NCI-H82 treated with DMSO at 0.1 percent for 48 hours (cell line): ENCODE measurements around the gene DBF4.
"Not testable (repeated sequence)": the region's sequence is repeated elsewhere in the genome, so short reads cannot be mapped to it uniquely, and the experiment has no call there.

Source experiments
- DNase-seq: peaks from one replicate; lab custom pipeline; 2025; ENCODE audit not compliant: unreplicated experiment; lab: John Stamatoyannopoulos, UW

The DBF4 gene

DNA sequence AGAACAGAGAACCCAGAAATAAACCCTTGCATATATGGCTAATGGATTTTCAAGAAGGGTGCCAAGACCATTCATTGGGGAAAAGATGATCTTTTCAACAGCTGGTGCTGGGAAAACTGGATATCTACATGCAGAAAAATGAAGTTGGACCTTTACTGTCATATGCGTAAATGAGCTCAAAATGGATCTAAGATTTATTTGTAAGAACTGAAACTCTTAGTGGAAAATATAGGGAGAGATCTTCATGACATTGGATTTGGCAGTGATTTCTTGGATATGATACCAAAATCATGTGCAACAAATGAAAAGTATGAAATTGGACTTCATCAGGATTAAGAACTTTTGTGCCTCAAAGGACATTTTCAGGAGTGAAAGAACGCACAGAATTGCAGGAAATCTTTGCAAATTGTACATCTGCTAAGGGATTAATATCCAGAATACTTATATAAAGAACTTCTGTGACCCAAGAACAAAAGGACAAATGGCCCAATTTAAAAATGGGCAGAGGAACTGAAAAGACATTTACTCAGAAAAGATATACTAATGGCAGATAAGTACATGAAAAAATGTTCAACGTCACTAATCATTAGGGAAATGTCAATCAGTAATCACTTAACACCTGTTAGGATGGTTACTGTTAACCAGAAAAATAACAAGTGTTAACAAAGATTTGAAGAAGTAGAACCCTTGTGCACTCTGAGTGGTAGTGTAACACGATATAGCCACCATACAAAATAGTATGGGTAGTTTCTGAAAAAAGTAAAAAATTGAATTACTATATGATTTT lies 6.1 kb downstream of the DBF4 start:
- DNase-seq, result no peak

DNA sequence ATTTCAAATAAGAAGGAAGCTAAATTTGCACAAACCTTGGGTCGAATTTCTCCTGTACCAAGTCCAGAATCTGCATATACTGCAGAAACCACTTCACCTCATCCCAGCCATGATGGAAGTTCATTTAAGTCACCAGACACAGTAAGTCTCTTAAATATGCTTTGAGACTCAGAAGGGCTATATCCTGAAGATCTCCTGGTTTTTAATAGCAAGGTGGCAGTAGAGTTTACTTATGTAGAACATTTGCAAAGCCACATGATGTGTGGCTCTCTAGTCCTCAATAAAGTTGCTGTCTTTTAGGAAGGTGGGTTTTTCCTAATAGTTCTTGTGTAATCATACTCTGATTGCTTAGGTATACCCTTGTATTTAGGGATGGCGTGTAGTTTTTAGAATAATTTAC lies 8.7 kb downstream of the DBF4 start:
- no peak for DNase-seq

DNA sequence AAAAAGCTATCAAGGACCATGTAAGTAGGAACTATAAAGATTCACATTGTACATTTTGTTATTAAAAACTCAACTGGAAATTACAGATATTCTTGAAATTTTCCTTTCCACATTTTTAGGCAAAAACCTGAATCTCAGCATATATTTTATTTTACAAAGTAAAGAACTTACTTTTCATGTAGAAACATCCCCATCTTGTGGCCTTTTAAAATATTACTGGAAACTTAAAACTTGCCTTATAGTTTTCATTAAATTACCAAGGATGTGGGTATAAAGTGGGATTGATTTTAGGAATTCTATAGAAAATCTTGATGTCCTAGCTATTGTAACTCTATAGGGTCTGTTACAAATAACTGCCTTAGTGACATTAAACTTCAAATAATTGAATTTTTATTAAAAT lies 10.6 kb downstream of the DBF4 start:
- no peak for DNase-seq

DNA sequence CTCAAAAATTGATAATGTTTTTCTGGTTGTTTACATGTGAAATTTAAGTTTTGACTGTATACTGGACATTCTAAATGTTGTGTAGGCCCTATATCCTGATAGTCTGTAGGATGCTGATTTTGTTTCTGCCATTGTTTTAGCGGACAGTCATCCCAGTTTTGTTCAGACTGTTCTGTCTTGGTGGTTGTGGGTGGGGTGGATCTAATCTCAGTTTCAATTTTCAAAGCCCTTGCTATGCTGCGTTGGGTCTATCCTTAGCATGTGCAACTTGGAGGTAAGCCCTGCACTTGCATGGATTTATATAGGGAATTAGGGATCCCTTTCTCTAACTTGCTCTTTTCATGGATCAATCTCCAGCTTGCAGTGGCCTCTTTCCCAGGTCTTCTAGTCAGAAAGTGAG lies 19.1 kb downstream of the DBF4 start:
- no peak for DNase-seq

DNA sequence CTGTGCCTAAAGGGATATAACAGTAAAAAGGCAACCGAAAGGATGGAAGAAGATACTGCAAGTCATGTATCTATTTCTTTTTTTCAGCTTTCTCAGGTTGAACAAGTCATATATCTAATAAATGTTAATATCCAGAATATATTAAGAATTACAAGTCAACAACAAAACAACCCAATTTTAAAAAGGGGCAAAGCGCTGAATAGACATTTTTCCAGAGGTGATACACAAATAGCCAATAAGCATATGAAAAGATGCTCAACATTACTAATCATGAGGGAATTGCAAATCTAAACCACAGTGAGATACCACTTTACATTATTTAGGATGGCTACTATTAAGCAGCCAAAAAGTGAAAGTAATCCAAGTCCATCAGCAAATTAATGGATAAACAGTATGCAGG lies 23.0 kb downstream of the DBF4 start:
- DNase-seq, result no peak

DNA sequence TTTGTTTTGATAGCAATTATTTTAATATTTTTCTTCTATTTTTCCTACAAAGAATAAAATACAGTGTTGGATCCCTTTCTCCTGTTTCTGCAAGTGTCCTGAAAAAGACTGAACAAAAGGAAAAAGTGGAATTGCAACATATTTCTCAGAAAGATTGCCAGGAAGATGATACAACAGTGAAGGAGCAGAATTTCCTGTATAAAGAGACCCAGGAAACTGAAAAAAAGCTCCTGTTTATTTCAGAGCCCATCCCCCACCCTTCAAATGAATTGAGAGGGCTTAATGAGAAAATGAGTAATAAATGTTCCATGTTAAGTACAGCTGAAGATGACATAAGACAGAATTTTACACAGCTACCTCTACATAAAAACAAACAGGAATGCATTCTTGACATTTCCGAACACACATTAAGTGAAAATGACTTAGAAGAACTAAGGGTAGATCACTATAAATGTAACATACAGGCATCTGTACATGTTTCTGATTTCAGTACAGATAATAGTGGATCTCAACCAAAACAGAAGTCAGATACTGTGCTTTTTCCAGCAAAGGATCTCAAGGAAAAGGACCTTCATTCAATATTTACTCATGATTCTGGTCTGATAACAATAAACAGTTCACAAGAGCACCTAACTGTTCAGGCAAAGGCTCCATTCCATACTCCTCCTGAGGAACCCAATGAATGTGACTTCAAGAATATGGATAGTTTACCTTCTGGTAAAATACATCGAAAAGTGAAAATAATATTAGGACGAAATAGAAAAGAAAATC lies 31.0 kb downstream of the DBF4 start:
- not testable (repeated sequence) for DNase-seq

DNA sequence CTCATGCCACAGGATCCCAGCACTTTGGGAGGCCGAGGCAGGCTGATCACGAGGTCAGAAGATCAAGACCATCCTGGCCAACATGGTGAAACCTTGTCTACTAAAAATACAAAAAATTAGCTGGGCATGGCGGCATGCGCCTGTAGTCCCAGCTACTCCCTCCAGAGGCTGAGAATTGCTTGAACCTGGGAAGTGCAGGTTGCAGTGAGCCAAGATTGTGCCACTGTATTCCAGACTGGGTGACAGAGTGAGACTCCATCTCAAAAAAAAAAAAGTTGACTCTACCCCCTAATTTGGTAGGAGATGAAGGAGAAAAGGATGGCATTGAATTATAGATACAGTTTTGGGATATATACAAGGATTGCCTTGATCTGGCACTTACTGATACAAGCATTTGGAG lies 32.5 kb downstream of the DBF4 start:
- DNase-seq, result not testable (repeated sequence)

DNA sequence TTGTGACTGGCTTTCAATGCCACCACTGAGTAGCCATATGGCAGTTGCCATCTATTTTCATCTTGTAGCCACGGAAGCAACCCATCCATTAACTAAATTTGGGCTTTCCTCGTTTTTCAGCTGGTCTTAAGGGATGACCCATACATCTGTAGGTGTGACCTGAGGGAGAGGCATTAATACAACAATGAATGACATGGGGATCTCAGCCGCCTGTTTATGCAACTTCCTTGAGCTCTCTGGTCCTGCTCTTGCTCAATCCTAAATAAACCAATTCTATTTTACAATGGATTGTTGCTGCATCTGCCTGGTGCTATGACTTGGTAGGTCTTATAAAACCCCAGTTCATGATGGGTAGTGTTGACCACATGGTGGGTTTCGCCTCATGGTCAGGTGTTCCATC lies 35.8 kb downstream of the DBF4 start:
- no peak for DNase-seq

DNA sequence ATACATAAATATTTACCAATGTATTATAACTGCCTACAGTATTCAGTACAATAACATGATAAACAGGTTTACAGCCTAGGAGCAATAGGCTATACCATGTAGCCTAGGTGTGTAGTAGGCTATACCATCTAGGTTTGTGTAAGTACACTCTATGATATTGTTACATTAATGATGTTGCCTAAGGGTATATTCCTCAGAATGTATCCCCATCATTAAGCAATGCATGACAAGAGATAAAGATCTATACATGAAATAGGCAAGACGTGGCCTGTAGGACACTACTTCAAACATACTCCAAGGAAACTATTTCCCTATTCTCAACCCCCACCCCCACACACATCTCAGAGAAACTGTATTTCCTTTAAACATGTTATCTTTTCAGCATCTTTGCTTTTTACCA lies 42.4 kb downstream of the DBF4 start:
- DNase-seq, result no peak

DNA sequence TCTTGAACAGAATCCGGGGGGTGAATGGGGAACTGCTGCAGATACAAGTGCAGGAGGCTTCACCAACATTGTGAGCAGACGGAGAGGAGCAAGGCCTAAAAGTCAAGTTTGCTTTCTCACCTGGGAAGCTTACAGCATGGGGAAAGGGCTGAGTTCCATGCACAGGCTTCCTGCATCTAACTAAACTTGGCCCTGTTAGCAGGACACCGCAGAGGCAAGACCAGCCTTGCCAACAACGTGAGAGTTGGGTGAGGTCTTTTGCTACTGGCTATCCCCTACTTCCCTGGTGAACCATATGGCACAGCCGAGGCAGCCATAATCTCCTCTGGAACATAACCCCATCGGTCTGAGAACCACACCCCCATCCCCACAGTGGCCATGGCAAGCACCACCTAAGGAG lies 43.6 kb downstream of the DBF4 start:
- no peak for DNase-seq

DNA sequence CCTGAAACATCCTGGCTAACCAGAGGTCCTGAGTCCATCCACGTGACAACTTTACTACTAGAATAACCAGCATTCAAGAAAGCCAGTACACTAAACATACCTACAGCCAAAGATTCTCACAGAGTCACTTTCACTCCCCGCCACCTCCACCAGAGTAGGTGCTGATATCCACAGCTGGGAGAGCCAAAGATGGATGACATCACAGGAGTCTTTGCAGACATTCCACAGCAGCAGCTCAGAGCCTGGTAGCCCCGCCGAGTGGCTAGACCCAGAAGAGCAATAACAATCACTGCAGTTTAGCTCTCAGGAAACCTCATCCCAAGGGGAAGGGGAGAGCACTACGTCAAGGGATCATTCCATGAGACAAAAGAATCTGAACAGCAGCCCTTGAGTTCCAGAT lies 44.3 kb downstream of the DBF4 start:
- DNase-seq, result no peak

DNA sequence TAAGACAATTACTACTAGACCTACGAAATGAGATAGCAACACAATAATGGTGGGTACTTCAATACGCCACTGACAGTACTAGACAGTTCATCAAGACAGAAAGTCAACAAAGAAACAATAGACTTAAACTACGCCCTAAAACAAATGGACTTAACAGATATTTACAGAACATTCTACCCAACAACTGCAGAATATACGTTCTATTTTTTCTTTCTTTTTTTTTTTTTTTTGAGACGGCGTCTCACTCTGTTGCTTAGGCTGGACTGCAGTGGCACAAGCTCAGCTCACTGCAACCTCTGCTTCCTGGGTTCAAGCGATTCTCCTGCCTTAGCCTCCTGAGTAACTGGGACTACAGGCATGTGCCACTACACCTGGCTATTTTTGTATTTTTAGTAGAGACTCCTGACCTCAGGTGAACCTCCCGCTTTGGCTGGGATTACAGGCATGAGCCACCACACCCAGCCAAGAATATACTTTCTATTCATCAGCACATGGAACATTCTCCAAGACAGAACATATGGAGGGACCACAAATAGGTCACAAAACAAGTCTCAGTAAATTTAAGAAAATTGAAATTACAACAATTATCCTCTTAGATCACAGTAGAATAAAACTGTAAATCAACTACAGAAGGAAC lies 46.6 kb downstream of the DBF4 start:
- DNase-seq, result not testable (repeated sequence)

DNA sequence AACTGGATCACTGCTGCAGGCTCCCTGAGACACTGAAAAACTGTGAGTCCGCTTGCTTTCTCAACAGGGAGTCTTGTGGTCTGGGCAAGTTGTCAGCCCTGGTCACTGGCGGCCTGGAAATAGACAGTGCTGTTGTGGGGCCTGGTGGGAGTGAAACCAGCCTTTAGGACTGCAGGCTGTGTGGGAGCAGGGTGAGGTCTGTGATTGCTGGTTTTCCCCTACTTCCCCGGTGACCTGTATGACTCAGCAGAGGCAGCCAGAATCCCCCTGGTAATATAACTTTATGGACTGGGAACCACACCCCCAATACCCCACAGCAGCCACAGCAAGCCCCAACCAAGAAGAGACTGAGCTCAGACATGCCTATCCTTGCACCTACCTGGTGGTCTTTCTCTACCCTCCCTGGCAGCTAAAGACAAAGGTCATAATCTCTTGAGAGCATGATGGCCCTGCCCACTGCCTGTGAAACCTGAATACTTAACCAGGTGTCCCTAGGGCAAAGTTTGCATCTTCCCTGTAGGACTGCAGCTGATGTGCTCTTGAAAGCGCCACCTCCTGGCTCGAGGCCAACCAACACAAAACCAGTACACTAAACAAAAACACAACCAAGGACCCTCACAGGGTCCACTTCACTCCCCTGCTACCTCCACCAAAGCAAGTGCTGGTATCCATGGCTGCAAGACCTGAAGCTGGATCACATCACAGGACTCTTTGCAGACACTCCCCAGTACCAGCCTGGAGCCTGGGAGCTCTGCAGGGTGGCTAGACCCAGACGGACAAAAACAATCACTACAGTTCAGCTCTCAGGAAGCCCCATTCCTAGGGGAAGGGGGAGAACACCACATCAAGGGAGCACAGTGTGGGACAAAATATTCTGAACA lies 50.5 kb downstream of the DBF4 start:
- DNase-seq, result no peak

DNA sequence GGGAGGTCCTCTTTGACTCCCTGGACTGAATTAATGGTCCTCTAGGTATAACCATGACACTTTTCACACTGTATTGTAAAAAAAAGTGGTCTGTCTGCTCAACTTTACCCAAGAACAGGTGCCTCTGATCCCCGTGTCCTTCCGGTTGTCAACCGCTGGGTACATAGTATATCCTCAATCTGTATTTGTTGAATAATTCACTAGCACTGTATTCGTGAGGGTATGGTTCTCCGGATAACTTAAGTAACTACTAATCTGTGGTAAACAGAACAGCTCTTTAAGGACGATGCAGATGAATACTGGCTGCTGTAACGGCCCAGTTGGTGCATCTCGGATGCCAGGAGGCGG lies 57.3 kb downstream of the DBF4 start:
- DNase-seq, result no peak

DNA sequence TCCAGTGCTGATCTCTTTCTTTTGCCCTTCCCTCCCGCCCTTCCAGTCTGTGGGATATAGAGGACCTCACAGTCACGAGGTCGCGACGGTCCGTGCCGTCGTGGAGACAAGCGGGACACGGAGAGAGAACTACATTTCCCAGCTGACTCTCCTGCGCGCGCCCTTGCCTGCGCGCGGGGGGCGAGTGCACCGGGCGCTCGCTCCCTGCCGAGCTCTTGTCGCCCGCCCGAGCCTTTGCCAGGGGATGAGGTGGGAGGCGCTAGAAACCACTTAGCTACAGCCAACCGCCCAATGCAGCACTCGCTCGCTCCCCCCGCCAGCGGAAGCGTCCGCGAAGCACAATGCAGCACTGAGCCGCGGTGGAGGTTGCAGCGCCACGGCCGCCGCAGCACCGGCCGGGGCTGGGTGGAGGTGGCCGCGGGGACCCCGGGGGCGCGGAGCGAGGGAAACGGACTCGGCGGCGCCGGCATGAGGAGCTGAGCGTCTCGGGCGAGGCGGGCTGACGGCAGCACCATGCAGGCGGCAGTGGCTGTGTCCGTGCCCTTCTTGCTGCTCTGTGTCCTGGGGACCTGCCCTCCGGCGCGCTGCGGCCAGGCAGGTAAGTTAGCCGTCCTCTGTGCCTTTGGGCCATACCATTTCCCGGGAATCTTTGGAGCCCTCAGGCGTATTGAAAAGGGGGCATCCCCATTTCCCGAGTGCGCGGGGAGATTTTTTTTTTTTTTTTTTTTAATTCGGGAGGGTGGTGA lies 57.8 kb downstream of the DBF4 start, which contains the start of gene ADAM22:
Gene ADAM22, plus strand, starts transcription at position 299 of the 746 bp plus-strand sequence. Its CDS starts 215 bp downstream, at position 514.
- DNase-seq, result peak; percentile 85

DNA sequence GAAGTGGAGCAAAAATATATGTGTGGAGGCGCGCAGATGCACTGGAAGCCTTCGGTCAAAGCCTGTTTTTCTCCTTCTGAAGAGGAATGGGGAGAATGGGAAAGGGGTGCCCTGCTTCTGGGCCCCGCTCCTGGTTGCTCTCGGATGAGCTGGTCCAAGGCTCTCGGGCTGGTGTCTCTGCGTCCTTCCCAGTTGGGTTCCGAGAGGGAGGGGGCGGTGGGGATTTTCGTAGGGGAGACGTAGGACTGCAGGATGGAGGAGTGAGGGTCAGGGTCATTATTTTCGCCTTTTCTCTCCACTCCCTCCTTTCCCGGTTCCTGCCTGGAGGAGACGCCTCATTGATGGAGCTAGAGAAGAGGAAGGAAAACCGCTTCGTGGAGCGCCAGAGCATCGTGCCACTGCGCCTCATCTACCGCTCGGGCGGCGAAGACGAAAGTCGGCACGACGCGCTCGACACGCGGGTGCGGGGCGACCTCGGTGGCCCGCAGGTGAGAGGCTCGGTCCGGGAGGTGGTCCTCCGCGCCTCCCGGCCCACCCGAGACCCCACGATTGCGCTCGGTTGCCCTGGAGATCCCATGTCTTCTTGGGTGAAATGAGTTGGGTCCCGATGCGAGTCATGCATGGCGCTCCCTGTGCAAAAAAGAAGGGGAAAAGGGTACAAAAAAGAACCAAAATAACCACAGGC lies 58.5 kb downstream of the DBF4 start:
- DNase-seq, result no peak

DNA sequence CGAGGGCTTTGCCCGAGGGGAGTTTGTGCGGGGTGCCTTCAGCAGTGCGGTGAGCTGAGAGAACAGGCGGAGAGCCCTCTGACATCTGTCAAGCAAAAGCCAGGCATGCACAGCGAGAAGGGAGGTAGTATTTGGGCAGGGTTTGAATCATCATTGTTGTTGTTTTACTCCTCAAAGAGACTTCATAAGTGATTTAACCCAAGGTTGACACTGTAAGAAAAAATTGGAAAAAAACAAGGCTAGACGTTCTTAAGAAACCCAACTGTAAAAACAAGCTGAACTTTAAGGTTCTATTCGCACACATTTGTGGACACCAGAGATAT lies 59.1 kb downstream of the DBF4 start:
- DNase-seq, result no peak

DNA sequence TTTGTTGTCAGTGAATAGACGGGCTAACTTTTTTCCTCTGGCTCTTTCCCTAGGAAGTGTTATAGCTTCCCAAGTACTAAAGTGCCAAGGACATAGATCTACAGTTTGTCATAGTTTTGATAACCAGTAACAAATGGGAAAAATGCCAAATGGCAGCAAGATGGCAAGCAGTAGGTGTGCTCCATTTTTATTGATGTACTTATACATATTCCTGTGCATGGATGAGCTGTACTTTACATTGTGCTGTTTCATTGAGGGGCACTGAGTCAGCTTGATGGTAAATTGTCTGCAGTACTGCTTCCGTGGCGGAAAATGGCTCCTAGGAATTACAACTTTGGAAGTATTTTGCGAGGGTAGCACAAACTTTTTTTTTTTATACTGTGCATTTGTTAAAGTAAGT lies 64.8 kb downstream of the DBF4 start:
- no peak for DNase-seq

DNA sequence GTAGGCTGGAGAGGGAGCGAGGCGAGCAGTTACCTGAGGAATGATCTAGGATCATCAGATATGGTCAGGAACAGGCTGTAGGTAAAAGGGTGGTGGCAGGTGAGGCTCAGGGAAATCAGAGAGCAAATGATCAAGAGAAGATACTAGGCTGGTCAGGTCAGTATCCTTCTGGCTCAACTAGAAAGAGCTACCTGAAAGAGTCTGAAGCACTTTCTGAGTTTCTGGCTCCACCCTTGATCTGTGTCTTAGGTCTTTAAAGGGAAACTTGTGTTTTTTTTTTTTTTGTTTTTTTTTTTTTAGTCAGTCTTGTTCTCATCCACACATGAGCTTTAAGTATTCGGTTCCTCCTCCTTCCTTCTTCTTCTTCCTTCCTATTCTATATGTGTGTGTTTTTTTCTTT lies 68.3 kb downstream of the DBF4 start:
- DNase-seq, result no peak

DNA sequence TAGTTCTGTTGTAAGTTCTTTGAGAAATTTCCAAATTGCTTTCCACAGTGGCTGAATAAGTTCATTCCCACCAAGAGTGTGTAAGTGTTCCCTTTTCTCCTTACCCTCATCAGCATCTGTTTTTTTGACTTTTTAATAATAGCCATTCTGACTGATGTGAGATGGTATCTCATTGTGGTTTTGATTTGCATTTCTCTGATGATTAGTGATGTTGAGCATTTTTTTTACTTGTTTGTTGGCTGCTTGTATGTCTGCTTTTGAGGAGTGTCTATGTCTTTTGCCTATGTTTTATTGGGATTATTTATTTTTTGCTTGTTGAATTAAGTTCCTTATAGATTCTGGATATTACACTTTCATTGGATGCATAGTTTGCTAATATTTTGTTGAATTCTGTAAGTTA lies 69.6 kb downstream of the DBF4 start:
- not testable (repeated sequence) for DNase-seq
